Bone marrow (tissue), 2 donors: ENCODE results near the gene CD28.
"Not testable (repeated sequence)": the region's sequence is repeated elsewhere in the genome, so short reads cannot be mapped to it uniquely, and the experiment has no call there.

Source experiments
- DNase-seq, 2 donors: peaks; one replicate each; lab custom pipeline; 2025; lab: John Stamatoyannopoulos, UW

CD28 gene

DNA sequence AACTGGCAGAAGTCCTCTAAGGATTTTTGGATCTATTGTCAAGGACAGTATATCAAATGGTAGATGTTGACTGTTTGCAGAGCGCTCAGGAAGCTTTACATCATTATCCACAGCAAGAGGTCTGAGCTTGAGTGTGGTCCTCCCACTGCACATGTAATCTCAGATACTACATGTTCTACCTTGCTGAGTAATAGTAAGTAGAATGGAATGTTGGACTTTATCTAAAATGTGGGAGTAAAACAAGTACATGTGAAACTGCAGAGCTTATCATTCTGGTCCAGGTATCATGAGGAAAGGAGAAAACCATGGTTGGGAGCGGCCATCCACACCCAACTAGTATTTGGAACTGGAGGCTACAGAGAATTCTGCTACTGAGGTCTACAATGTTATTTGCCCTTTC is 19.3 kb upstream of the CD28 start:
- no peak for DNase-seq

DNA sequence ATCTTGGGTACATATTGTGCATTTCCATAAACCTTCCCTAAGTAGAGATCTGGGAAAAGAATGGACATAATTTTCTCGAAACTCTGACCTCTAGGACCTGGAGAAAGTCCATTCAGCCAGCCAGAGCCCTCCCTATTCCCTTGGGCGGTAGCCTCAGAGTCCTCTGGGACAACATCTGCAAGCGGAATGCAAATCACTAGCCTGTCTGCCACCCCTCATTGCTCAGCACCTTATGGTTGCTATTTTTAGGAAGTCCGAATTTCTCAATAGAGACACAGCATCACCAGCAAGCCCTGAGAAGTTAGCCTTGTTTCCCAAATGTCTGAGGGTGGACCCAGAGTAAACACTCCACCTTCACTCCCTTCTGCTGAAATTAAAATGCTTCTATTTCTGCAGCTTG is 17.6 kb upstream of the CD28 start:
- DNase-seq, result no peak

DNA sequence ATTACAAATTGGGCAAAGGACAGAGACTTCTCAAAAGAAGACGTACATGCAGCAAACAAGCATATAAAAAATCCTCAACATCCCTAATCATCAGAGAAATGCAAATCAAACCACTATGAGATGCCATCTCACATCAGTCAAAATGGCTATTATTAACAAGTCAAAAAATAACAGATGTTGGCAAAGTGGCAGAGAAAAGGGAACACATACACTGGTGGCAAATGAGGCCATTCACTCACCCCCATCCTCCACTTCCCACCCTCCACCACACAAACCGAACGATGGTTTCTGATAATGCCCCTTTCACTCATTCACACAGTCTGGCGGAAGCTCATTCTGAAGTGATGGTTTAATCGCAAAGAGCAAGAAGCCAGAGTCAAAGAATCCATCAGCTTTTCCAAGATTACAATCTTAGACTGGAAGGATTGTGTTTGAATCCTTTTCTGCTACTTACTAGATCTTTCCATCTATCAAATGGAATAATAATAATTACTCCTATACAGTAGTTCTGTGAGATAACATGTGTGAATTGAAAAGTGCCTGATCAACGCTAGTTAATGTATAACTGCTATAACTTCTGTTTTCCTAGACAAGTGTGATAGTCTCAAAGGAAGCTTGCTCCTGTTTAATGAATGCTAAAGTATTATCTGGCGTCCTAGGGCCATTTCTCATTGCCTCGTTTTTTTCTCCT is 16.9 kb upstream of the CD28 start:
- DNase-seq, result no peak

DNA sequence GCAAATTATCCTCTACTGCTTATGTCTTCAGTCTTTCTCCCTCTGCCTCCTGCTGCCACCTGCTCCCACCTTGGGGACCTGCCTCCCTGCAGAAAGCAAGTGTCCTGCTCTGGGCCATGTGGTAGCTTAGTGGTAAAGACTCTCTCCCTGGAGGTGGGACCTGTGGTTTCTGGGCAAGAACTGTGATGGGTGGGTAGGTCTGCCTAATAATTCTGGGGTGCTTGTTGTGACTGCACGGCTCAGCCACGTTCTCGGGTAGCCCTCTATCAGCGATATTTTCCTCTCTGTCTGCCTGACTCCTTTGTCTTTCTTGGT is 16.4 kb upstream of the CD28 start:
- no peak for DNase-seq

DNA sequence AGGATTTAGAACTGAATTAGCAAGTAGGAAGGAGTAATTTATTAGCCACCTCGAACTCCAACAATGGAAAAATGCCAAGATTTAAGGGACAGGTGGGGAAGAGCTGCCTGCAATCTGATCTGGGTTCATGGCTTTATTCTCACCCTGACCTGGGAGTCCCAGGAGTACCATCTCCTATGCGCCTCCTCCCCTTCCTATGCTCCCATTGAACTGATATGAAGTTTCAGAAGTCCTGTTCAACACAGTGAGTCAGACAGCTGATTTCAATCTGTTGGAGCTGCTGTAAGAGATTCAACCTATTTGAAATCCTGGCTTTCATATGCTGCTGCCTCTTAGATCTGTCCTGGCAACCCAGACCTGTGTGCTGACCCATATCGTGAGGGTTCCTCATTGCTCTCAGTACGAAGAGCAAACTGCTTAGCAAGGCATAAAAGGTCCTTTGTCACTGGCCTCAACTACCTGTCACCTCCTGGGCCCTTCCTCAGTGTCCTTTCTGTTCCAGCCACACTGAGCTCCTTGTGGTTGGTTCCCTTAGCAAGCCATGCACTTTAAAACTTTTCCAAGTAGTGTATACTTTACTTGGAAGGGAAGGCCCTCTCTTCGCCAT is 15.9 kb upstream of the CD28 start:
- DNase-seq, result no peak

DNA sequence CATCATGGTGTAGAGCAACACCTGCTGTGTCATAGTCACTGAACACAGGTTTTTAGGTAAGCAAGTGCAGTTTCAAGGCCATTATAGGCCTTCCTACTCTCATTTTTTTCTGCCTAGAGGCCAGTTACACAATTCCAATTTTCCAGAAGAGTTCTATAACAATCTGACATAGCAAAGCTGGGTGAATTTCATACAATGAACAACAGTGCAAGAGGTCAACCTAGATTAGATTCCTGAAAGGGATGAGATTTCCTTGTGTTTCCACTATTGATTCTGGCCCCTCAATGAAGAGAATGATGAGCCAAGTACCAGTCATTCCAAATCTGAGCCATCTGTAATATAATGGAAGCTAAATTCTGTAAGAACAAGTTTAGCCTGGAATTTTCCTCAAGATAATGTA is 15.3 kb upstream of the CD28 start:
- DNase-seq, result no peak

DNA sequence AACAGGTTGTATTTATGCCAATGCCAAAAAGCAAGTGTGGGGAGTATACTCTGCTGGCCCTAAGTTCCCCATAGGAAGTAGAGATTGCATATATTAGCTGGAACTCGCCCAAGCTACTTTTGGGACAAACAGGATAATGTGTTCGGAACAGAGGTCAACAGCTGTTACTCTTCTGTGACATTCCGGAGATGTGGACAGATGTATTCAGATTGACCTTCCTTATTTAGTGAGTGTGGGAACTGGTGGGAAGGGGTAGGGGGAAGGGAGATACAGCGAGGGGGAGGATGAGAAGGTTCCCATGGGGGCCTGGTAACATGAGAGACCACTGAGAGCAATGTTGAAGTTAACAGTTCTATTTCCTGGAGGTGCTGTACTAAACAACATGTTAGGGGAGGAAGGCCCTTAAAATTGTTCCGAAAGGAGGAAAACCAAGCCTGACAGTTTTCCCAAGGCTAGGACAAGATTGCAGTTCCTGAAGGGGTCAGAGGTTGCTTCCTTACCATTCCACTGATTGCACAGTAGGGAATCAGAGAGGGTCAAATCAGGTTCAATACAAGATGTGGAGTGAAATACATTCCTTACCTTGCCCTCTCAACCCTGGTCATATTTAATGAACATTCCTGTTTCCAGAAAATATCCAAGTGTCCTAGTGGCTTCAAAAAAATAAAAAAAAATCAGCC is 14.3 kb upstream of the CD28 start:
- DNase-seq, result no peak

DNA sequence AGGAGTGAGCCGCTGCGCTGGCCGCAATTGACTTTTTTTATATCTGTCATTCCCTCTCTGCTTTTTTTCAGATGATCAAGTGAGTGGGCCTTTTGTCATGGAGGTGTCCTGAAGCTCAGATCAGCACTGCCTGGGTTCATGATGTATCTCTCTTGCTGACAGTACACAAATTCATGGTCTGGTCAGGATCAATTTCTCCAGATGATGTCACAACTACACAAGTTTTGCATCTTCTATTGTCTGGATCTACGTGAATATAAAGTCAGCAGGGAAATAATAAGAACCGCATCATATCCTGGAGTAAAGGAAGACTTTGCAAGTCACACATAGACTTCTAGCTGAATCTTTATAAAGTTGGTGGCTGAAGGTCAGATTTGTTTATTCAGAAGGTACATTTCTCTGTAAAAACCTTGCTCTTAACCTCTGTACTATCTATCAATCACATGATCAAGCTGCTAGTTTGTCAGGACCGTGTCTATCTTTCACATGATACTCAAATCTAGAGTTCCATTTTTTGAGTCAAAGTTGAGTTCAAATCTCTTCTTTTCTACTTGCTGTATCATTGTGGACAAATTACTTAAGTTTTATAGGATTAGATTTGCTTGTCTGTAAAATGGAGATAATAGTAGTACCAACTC is 13.1 kb upstream of the CD28 start:
- no peak for DNase-seq

DNA sequence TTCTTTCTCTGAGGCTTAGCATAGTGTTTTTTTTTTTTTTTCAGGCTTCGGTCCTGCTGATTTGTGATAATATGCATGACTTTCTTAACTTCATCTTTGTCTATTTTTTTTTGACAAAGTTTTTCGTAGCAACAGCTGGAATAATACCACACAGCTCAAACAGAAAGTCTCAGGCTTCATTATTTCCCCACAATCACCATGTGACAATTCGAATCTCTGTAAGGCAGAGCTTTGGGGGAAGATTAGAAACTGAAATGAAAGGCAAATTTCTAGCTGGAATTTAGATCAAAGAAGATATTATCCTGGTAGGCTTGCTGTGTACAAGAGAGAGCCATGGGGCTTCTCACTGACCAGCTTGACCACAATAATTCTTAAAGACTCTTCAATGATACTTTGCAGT is 12.2 kb upstream of the CD28 start:
- DNase-seq, result no peak

DNA sequence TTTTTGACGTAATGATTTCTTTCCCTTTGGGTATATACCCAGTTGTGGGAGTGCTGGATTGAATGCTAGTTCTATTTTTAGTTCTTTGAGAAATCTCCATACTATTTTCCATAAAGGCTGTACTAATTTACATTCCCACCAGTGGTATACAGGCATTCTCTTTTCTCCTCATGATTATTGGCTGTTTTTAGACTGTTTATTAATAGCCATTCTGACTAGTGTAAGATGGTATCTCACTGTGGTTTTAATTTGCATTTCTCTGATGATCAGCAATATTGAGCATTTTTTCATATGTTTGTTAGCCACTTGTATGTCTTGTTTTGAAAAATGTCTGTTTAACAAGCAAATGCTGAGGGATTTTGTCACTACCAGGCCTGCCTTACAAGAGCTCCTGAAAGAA is 9.2 kb upstream of the CD28 start:
- no peak for DNase-seq

DNA sequence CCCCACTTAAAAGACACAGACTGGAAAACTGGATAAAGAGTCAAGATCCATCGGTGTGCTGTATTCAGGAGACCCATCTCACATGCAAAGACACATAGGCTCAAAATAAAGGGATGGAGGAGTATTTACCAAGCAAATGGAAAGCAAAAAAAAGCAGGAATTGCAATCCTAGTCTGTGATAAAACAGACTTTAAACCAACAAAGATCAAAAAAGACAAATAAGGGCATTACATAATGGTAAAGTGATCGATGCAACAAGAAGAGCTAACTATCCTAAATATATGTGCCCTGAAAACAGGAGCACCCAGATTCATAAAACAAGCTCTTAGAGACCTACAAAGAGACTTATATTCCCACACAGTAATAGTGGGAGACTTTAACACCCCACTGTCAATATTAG is 8.7 kb upstream of the CD28 start:
- not testable (repeated sequence) for DNase-seq

DNA sequence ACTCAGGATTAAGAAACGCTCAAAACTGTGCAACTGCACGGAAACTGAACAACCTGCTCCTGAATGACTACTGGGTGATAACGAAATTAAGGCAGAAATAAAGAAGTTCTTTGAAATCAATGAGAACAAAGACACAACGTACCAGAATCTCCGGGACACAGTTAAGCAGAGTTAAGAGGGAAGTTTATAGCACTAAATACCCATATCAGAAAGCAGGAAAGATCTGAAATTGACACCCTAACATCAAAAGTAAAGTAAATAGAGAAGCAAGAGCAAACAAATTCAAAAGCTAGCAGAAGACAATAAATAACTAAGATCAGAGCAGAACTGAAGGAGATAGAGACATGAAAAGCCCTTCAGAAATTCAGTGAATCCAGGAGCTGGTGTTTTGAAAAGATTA is 8.0 kb upstream of the CD28 start:
- not testable (repeated sequence) for DNase-seq

DNA sequence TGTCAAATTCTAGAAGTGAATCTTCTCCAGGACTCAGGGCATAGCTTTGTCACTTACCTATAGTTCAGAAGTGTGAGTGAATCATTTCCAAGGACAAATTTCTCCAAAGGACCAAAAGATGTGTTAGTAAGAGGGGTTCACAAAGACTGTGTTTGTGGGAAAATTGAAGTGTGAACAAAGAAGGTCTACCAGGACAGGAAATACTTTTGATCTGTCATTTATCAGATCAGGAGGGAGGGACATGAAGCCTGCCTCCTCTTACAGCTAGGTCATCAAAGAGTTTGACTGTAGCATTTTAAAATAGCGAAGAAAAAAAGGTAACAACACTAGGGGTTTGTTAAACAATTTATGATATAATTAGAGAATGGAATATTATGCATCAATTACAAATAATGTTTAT is 2.0 kb upstream of the CD28 start:
- no peak for DNase-seq

DNA sequence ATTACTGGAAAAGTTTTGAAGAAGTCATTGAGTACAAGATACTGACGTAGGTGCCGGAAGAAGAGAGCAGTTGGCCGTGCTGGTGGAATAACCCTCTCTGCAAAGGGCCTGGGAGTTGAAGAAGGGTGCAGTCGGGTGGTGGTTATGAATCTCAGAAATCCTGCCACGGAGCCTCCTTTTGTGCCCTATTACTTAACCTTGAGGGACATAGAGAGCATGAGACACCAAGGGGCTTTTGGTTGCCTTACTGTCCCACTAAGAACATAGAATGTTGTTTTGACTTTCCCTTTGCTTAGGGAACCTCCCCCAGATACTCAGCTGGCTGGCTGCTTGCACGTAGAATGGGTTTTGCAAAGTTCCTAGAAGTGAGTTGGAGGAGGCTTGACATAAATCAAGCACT is 1.3 kb upstream of the CD28 start:
- no peak for DNase-seq

DNA sequence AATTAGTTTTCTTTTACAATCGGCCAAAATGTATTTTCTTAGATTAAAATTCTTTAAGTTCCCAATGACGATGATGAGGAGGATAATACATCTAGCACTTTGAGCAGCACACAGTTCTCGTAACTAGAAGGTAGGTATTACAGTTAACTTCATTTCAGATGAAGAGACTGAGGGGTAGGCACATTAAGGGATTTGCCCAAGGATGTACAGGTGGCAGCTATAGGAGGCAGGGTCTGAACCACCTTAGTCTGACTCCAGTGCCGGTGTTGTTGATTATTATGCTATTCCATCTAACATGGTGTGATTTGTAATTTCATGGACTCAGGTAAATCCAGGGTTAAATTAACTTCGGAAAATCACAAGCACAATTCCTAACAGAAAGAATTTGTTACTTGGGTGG is 1.1 kb downstream of the CD28 start:
- DNase-seq, result no peak

DNA sequence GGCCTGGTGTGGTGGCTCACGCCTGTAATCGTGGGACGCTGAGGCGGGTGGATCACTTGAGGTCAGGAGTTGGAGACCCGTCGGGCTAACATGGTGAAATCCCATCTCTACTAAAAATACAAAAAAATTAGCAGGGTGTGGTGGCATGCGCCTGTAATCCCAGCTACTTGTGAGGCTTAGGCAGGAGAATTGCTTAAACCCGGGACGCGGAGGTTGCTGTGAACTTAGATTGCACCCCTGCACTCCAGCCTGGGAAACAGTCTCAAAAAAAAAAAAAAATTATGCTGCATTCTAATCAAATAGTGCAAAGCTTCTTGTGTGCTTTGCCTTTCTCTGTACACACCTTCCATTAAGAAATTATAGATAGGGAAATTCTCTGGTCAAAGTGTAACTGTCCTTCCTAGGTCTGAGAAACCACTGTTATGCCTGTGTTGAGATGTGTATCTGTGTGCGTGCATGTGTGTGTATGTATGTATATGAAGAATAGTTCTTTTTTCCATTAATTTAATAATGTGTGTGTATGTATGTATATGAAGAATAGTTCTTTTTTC is 2.5 kb downstream of the CD28 start:
- DNase-seq, result no peak

DNA sequence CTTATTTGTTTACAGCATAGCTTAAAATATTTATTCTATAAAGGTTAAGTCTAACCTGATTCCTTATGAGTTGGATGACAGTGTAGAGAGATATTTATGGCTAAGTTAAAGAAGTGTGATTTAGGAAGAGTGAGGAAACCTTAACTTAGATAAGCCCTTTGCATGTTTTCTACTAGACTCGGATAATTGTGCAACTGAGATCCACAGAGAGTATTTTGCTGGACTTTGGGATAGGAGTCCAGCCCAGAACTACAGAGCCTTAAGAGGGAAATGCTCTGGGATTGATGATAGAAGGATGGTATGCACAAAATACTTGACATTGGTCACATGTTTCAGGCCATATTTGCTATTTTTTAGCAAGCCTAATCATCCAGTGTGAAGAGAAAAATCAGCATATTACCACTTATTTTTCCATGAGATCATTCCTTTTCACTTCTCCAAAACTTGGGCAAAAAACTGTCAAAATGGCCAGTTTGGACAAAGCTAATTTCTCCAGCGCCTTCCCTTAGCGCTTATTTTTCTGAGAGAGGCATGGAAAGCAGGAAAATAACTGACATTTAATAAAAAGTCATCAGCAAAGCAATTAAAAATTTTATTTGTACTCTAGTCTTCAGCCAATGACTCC is 3.1 kb downstream of the CD28 start:
- no peak for DNase-seq

DNA sequence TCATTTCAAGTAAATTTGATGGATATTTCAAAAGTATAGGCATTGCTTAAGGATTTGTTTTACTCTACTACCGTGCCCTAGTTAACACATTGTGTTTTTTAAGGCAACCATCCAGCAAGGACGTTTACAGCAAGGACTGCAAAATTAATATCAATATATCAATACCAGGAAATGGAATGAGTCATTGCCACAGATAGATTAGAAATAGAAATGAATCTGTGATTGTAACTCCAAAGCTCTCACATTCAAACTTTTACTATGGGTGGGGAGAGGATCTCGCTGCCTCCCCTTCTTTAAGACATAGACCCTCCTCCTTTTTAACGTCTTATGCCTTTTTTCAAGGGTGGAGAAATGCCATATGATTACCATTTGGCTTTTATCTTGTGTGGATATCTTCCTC is 3.8 kb downstream of the CD28 start:
- no peak for DNase-seq

DNA sequence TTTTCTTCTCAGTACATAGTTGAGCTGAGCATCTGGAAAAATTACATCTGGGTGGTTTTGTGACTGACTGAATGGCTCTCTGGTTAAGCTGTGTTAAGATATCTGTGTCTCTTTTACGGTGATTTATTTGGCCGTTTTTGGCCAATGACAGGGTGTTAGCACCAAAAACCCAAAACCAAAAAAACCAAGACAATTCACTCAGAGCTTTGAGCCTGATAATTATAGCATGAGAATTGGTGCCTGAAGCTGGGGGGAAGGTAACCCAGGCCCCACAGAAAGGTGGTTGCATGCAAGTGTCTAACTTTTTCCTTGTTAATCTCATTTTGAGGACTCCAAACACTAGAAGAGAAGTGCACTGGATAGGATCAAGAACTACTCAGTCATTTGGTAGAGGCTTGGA is 4.5 kb downstream of the CD28 start:
- DNase-seq, result no peak

DNA sequence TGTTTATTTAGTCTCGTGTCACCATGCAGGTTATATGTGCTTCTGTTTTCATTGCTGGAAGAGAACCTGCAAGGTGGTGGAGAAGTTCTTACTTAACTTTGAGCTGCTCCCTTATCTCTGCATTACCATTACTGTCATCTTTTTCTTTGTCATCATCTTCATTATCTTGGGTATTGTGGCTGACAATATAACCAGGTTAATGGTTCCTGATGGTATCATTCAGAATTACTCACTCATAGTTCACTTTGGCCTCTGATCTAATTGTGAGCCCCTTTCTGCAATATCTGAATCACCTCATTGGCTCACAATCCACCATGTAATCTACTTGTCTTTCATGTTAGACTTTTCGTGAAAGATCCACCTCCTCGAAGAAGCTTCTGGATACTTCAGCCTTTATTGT is 5.0 kb downstream of the CD28 start:
- no peak for DNase-seq

DNA sequence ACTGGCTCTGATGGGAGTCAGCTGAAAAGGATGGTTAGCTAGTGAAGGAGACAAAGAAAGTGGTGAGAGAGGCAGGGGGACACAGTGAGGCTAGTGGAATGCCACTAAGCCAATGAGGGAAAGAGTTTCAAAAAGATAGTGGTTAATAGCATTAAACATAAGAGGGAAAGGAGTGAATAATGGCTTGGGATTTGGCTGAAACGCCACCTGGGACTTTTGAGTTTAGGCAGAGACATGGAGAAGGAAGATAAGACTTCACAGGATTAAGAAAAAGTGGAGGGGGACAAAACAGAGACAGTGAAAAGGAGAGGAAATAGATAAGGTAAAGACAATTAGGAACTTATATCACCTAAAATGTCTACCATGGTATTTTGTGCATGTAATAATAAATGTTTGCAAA is 6.9 kb downstream of the CD28 start:
- DNase-seq, result no peak

DNA sequence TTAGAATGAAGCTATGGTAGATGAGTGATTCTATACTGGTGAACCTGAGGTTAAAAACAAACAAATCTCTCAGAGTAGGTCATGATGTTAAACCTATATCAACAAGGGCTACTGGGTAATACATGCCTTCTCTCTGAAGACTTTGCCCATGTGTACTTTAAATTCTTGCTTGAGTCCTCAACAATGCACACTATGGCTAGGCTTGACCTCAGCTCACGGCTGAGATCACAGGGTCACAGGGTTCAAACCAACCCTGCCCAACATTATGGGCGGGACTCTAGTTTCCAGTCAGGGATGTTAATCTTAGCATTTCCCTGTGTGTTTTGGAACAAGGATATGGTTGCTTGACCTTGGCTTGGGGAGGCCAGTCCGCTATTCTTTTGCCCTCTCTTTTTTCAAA is 7.7 kb downstream of the CD28 start:
- DNase-seq, result no peak

DNA sequence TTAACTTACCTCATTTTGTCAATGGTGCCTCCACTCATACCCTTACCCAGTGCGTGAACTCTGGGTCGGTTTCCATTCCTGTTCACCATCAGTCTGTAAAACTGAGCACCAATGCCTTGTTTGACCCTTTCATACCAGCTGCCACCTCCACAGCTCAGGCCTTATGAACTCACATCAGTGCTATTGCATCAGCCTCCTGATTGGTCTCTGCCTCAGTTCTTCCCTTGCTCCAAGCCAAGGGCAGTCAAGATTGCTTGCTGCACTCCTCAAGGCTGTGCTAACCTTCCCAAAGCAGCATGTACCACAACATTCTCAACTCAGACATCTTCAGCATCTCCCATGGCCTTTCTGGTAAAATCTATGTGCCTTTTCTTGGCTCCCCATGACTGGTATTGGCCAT is 9.3 kb downstream of the CD28 start:
- no peak for DNase-seq
